Astrocyte (in vitro differentiated cells and primary cell): ENCODE measurements around the gene ROCK1. TPM values are rescaled to one million over a fixed set of nuclear protein-coding genes. Genes with fewer than 3 reads are reported as not detected.

Experiments
- DNase-seq: peaks from one replicate; pipeline ENCODE4 v3.0.0-alpha.2; 2010; ENCODE audit warnings: low read depth
- FAIRE-seq: peaks from 2 replicates; lab custom pipeline; 2011; peaks lifted over from hg19 to GRCh38; lab: Jason Lieb, UNC
- H2AFZ ChIP-seq: 2 replicates; pipeline ENCODE4 v1.6.0; 2012; ENCODE audit warnings: low read depth, low read length, inconsistent platforms
- H3K27ac ChIP-seq: 2 replicates; pipeline ENCODE4 v1.5.1; 2011; ENCODE audit warnings: low read depth, low read length, inconsistent platforms
- H3K27me3 ChIP-seq: 2 replicates; pipeline ENCODE4 v1.6.0; 2011; ENCODE audit warnings: low read length, inconsistent platforms; ENCODE audit not compliant: insufficient read depth
- H3K36me3 ChIP-seq: 2 replicates; pipeline ENCODE4 v1.5.1; 2011; ENCODE audit warnings: low read length, inconsistent platforms; ENCODE audit not compliant: insufficient read depth
- H3K4me1 ChIP-seq: 2 replicates; pipeline ENCODE4 v1.5.1; 2011; ENCODE audit warnings: low read length, inconsistent platforms; ENCODE audit not compliant: insufficient read depth
- H3K4me2 ChIP-seq: 2 replicates; pipeline ENCODE4 v1.6.0; 2012; ENCODE audit warnings: low read length, inconsistent platforms
- H3K4me3 ChIP-seq: 2 replicates; pipeline ENCODE4 v1.5.1; 2011; ENCODE audit warnings: low read depth, mild to moderate bottlenecking, low read length, inconsistent platforms; ENCODE audit not compliant: insufficient read depth
- H3K79me2 ChIP-seq: 2 replicates; pipeline ENCODE4 v1.6.0; 2012; ENCODE audit warnings: mild to moderate bottlenecking, low read length, inconsistent platforms; ENCODE audit not compliant: insufficient read depth
- H3K9ac ChIP-seq: 2 replicates; pipeline ENCODE4 v1.6.0; 2012; ENCODE audit warnings: mild to moderate bottlenecking, low read length, inconsistent platforms
- H3K9me3 ChIP-seq: 2 replicates; pipeline ENCODE4 v1.5.1; 2012; ENCODE audit warnings: low read depth, mild to moderate bottlenecking, low read length, inconsistent platforms; ENCODE audit not compliant: insufficient read depth
- H4K20me1 ChIP-seq: 2 replicates; pipeline ENCODE4 v1.6.0; 2012; ENCODE audit warnings: low read length, inconsistent platforms; ENCODE audit not compliant: insufficient read depth
- H3K27ac Mint-ChIP-seq: one replicate; pipeline ENCODE4 v1.8.0; 2021; ENCODE audit warnings: mild to moderate bottlenecking, mixed read lengths; ENCODE audit not compliant: unreplicated experiment
- H3K27me3 Mint-ChIP-seq: one replicate; pipeline ENCODE4 v1.8.0; 2021; ENCODE audit warnings: low read depth, mixed read lengths; ENCODE audit not compliant: unreplicated experiment
- H3K36me3 Mint-ChIP-seq: one replicate; pipeline ENCODE4 v1.8.0; 2021; ENCODE audit warnings: low read depth, mixed read lengths; ENCODE audit not compliant: unreplicated experiment
- H3K4me1 Mint-ChIP-seq: one replicate; pipeline ENCODE4 v1.8.0; 2021; ENCODE audit warnings: low read depth, mixed read lengths; ENCODE audit not compliant: unreplicated experiment
- H3K4me3 Mint-ChIP-seq: one replicate; pipeline ENCODE4 v1.8.0; 2021; ENCODE audit warnings: mild to moderate bottlenecking, moderate library complexity, mixed read lengths; ENCODE audit not compliant: unreplicated experiment
- H3K9me3 Mint-ChIP-seq: one replicate; pipeline ENCODE4 v1.8.0; 2021; ENCODE audit warnings: mild to moderate bottlenecking, mixed read lengths; ENCODE audit not compliant: unreplicated experiment
- CTCF ChIP-seq: IDR thresholded peaks from 2 replicates; pipeline ENCODE4 v1.5.1; 2011; ENCODE audit warnings: low read depth, mild to moderate bottlenecking, inconsistent platforms, low read length, moderate library complexity; ENCODE audit not compliant: insufficient read depth
- EZH2 ChIP-seq: IDR thresholded peaks from 2 replicates; pipeline ENCODE4 v1.6.1; 2012; ENCODE audit warnings: mild to moderate bottlenecking, low read length, inconsistent platforms; ENCODE audit not compliant: insufficient read depth
- total RNA-seq: library from RNA; stranded (reverse); gene quantifications from 2 replicates; pipeline ENCODE4 v1.2.1, GENCODE V29; 2021

ROCK1 gene
- total RNA-seq, 1 donor from 2014 or later, result 57.8 TPM

- peaks cover 5% of the 10 kb centered on the region for H3K4me1 Mint-ChIP-seq
- H3K27ac Mint-ChIP-seq, result no peak overlapping the region
- no peak overlapping the region for H3K4me3 Mint-ChIP-seq
- DNase-seq (peak; percentile 59), FAIRE-seq (peak; percentile 39)
- H3K27me3 Mint-ChIP-seq, result no peaks in the 10 kb centered on the region
- Histone ChIP-seq H3K9me3 (no peaks in the 10 kb centered on the region), H3K4me2 (no peak overlapping the region), H3K4me3 (no peak overlapping the region), H2AFZ (no peak overlapping the region), H3K27me3 (no peaks in the 10 kb centered on the region), H3K27ac (peak overlapping the region; percentile 51), H3K9ac (peak overlapping the region; percentile 18), H4K20me1 (peaks cover 10% of the 10 kb centered on the region), H3K36me3 (peaks cover 13% of the 10 kb centered on the region), H3K4me1 (no peaks in the 10 kb centered on the region), H3K79me2 (peaks cover under 1% of the 10 kb centered on the region)
- H3K36me3 Mint-ChIP-seq, result peaks cover 4% of the 10 kb centered on the region
- TF ChIP-seq CTCF (no peak), EZH2 (no peak)
- no peaks in the 10 kb centered on the region for H3K9me3 Mint-ChIP-seq
Measured at GRCh38 chr18:21004726-21005125, 106.9 kb downstream of the ROCK1 start.

GRCh38 chr18:21000667-21001066, 110.9 kb downstream of the ROCK1 start:
- Mint-ChIP-seq H3K4me3 (no peak overlapping the region), H3K27ac (no peak overlapping the region), H3K9me3 (no peaks in the 10 kb centered on the region), H3K36me3 (peaks cover 9% of the 10 kb centered on the region), H3K27me3 (no peaks in the 10 kb centered on the region), H3K4me1 (peaks cover 5% of the 10 kb centered on the region)
- H3K9ac ChIP-seq, result no peak overlapping the region
- TF ChIP-seq EZH2, result no peak
- no peak for TF ChIP-seq CTCF
- peaks cover 33% of the 10 kb centered on the region for H4K20me1 ChIP-seq
- no peaks in the 10 kb centered on the region for H3K27me3 ChIP-seq
- H3K9me3 ChIP-seq, result no peaks in the 10 kb centered on the region
- H2AFZ ChIP-seq, result no peak overlapping the region
- peak; percentile 70 for FAIRE-seq
- H3K27ac ChIP-seq, result no peak overlapping the region
- H3K79me2 ChIP-seq, result peaks cover 28% of the 10 kb centered on the region
- no peaks in the 10 kb centered on the region for H3K36me3 ChIP-seq
- DNase-seq, result peak; percentile 10
- H3K4me2 ChIP-seq, result no peak overlapping the region
- H3K4me3 ChIP-seq, result no peak overlapping the region
- H3K4me1 ChIP-seq, result no peaks in the 10 kb centered on the region

- H3K9me3 ChIP-seq, result no peaks in the 10 kb centered on the region
- H3K27ac Mint-ChIP-seq, result no peak overlapping the region
- H3K4me2 ChIP-seq, result no peak overlapping the region
- no peaks in the 10 kb centered on the region for H3K9me3 Mint-ChIP-seq
- peaks cover 9% of the 10 kb centered on the region for H3K36me3 Mint-ChIP-seq
- H3K4me1 ChIP-seq, result no peaks in the 10 kb centered on the region
- H3K9ac ChIP-seq, result no peak overlapping the region
- H2AFZ ChIP-seq, result no peak overlapping the region
- peaks cover 33% of the 10 kb centered on the region for H3K79me2 ChIP-seq
- H3K4me3 Mint-ChIP-seq, result no peak overlapping the region
- TF ChIP-seq EZH2, result no peak
- no peak for TF ChIP-seq CTCF
- DNase-seq (no peak), FAIRE-seq (no peak)
- peaks cover 40% of the 10 kb centered on the region for H4K20me1 ChIP-seq
- H3K4me3 ChIP-seq, result no peak overlapping the region
- H3K4me1 Mint-ChIP-seq, result no peaks in the 10 kb centered on the region
- no peaks in the 10 kb centered on the region for H3K27me3 Mint-ChIP-seq
- no peaks in the 10 kb centered on the region for H3K27me3 ChIP-seq
- H3K27ac ChIP-seq, result no peak overlapping the region
- H3K36me3 ChIP-seq, result peaks cover 5% of the 10 kb centered on the region
Measured at GRCh38 chr18:20997371-20997770, 114.2 kb downstream of the ROCK1 start.
